SK-N-SH (cell line): ENCODE results near the gene DENND1A.

ENCODE experiments used
- CTCF ChIP-seq: fragments of 200-600 bp; sonication (generic); IDR thresholded peaks from 2 replicates; pipeline ENCODE4 v1.6.1; 2017; ENCODE audit warnings: antibody characterized with exemption, mild to moderate bottlenecking, moderate library complexity
- ELF1 ChIP-seq: IDR thresholded peaks from 2 replicates; pipeline ENCODE4 v1.4.0; 2012
- FOXJ3 ChIP-seq: sonication (generic); formaldehyde crosslinking; IDR thresholded peaks from 2 replicates; pipeline ENCODE4 v1.5.1; 2020; ENCODE audit warnings: mild to moderate bottlenecking, missing genetic modification reagents
- GABPA ChIP-seq: IDR thresholded peaks from 2 replicates; pipeline ENCODE4 v1.4.0; 2012; ENCODE audit warnings: low read depth, mild to moderate bottlenecking
- MAX ChIP-seq: IDR thresholded peaks from 2 replicates; pipeline ENCODE4 v1.4.0; 2012; ENCODE audit warnings: low read depth
- MEF2A ChIP-seq: IDR thresholded peaks from 2 replicates; pipeline ENCODE4 v1.4.0; 2012; ENCODE audit warnings: low read depth, borderline replicate concordance
- NFIC ChIP-seq: IDR thresholded peaks from 2 replicates; pipeline ENCODE4 v1.4.0; 2012; ENCODE audit warnings: borderline replicate concordance
- PBX3 ChIP-seq: IDR thresholded peaks from 2 replicates; pipeline ENCODE4; 2012
- POLR2AphosphoS5 ChIP-seq: IDR thresholded peaks from 2 replicates; pipeline ENCODE4 v1.6.1; 2012; ENCODE audit warnings: low read depth, low read length
- RAD21 ChIP-seq: IDR thresholded peaks from 2 replicates; pipeline ENCODE4 v1.6.1; 2012; ENCODE audit warnings: mild to moderate bottlenecking, low read length
- REST ChIP-seq: IDR thresholded peaks from 2 replicates; pipeline ENCODE4 v1.6.1; 2012; ENCODE audit warnings: mild to moderate bottlenecking, low read depth, low read length, moderate library complexity
- TEAD4 ChIP-seq: IDR thresholded peaks from 2 replicates; pipeline ENCODE4 v1.4.0; 2012; ENCODE audit warnings: mild to moderate bottlenecking, borderline replicate concordance; ENCODE audit not compliant: insufficient read depth

GRCh38 chr9:123445981-123446610 is 483.8 kb downstream of the DENND1A start:
- TF ChIP-seq NFIC (no peak), CTCF (no peak), FOXJ3 (CRISPR knock-in tag) (no peak), GABPA (no peak), PBX3 (no peak), POLR2AphosphoS5 (no peak), MEF2A (no peak), MAX (no peak), REST (no peak), TEAD4 (no peak), RAD21 (no peak), ELF1 (no peak)
